ENCODE data around the gene DSG3. TPM values are rescaled to one million over a fixed set of nuclear protein-coding genes. Genes with fewer than 3 reads are reported as not detected.

DSG3 gene
- total RNA-seq, 2 experiments from 2014 or later = not detected

GRCh38 chr18:31446854-31447253, 687 bp upstream of the DSG3 start:
- no peak for DNase-seq
- no peaks in the 10 kb centered on the region for H3K9me3 Mint-ChIP-seq
- no peak overlapping the region for H3K4me3 Mint-ChIP-seq
- H3K4me1 Mint-ChIP-seq = no peaks in the 10 kb centered on the region
- H3K27ac Mint-ChIP-seq = no peak overlapping the region
- H3K27me3 Mint-ChIP-seq = no peaks in the 10 kb centered on the region
- H3K36me3 Mint-ChIP-seq = no peaks in the 10 kb centered on the region

GRCh38 chr18:31450409-31450808, 2.9 kb downstream of the DSG3 start:
- Mint-ChIP-seq H3K27ac (no peak overlapping the region), H3K9me3 (no peaks in the 10 kb centered on the region), H3K4me3 (no peak overlapping the region), H3K36me3 (no peaks in the 10 kb centered on the region), H3K4me1 (no peaks in the 10 kb centered on the region), H3K27me3 (no peaks in the 10 kb centered on the region)
- DNase-seq = no peak

- no peak overlapping the region for H3K27ac Mint-ChIP-seq
- no peak for DNase-seq
- no peak overlapping the region for H3K4me3 Mint-ChIP-seq
- H3K4me1 Mint-ChIP-seq = no peaks in the 10 kb centered on the region
- no peaks in the 10 kb centered on the region for H3K27me3 Mint-ChIP-seq
- H3K36me3 Mint-ChIP-seq = no peaks in the 10 kb centered on the region
- no peaks in the 10 kb centered on the region for H3K9me3 Mint-ChIP-seq
Observed at GRCh38 chr18:31451625-31452024, 4.1 kb downstream of the DSG3 start.

GRCh38 chr18:31454066-31454708, 6.6 kb downstream of the DSG3 start:
- H3K4me3 Mint-ChIP-seq = no peak overlapping the region
- no peaks in the 10 kb centered on the region for H3K27me3 Mint-ChIP-seq
- H3K27ac Mint-ChIP-seq = no peak overlapping the region
- no peaks in the 10 kb centered on the region for H3K36me3 Mint-ChIP-seq
- DNase-seq = no peak
- no peaks in the 10 kb centered on the region for H3K4me1 Mint-ChIP-seq
- H3K9me3 Mint-ChIP-seq = no peaks in the 10 kb centered on the region

- Mint-ChIP-seq H3K36me3 (no peaks in the 10 kb centered on the region), H3K27ac (no peak overlapping the region), H3K4me1 (no peaks in the 10 kb centered on the region), H3K9me3 (no peaks in the 10 kb centered on the region), H3K4me3 (no peak overlapping the region), H3K27me3 (peaks cover 7% of the 10 kb centered on the region)
- DNase-seq = no peak
Observed at GRCh38 chr18:31469629-31470028, 22.1 kb downstream of the DSG3 start.

GRCh38 chr18:31478688-31479087, 31.1 kb downstream of the DSG3 start:
- H3K4me3 Mint-ChIP-seq = no peak overlapping the region
- H3K27me3 Mint-ChIP-seq = no peaks in the 10 kb centered on the region
- H3K9me3 Mint-ChIP-seq = no peaks in the 10 kb centered on the region
- no peak overlapping the region for H3K27ac Mint-ChIP-seq
- no peak for DNase-seq
- H3K4me1 Mint-ChIP-seq = no peaks in the 10 kb centered on the region
- H3K36me3 Mint-ChIP-seq = no peaks in the 10 kb centered on the region

GRCh38 chr18:31482051-31482450, 34.5 kb downstream of the DSG3 start:
- no peaks in the 10 kb centered on the region for H3K9me3 Mint-ChIP-seq
- no peaks in the 10 kb centered on the region for H3K4me1 Mint-ChIP-seq
- no peak overlapping the region for H3K27ac Mint-ChIP-seq
- no peak overlapping the region for H3K4me3 Mint-ChIP-seq
- DNase-seq = no peak
- no peaks in the 10 kb centered on the region for H3K36me3 Mint-ChIP-seq
- H3K27me3 Mint-ChIP-seq = peaks cover 8% of the 10 kb centered on the region

GRCh38 chr18:31483396-31483795, 35.9 kb downstream of the DSG3 start:
- no peaks in the 10 kb centered on the region for H3K9me3 Mint-ChIP-seq
- no peak overlapping the region for H3K27ac Mint-ChIP-seq
- no peak overlapping the region for H3K4me3 Mint-ChIP-seq
- H3K36me3 Mint-ChIP-seq = no peaks in the 10 kb centered on the region
- H3K27me3 Mint-ChIP-seq = peaks cover 8% of the 10 kb centered on the region
- DNase-seq = no peak
- H3K4me1 Mint-ChIP-seq = no peaks in the 10 kb centered on the region

GRCh38 chr18:31484461-31484860, 36.9 kb downstream of the DSG3 start:
- H3K4me1 Mint-ChIP-seq = no peaks in the 10 kb centered on the region
- H3K27ac Mint-ChIP-seq = no peak overlapping the region
- H3K36me3 Mint-ChIP-seq = no peaks in the 10 kb centered on the region
- H3K4me3 Mint-ChIP-seq = no peak overlapping the region
- DNase-seq = no peak
- H3K9me3 Mint-ChIP-seq = peaks cover 1% of the 10 kb centered on the region
- H3K27me3 Mint-ChIP-seq = peaks cover 8% of the 10 kb centered on the region

GRCh38 chr18:31486165-31486564, 38.6 kb downstream of the DSG3 start:
- no peak overlapping the region for H3K27ac Mint-ChIP-seq
- no peaks in the 10 kb centered on the region for H3K36me3 Mint-ChIP-seq
- H3K9me3 Mint-ChIP-seq = peaks cover 1% of the 10 kb centered on the region
- peaks cover 8% of the 10 kb centered on the region for H3K27me3 Mint-ChIP-seq
- no peak overlapping the region for H3K4me3 Mint-ChIP-seq
- DNase-seq = no peak
- H3K4me1 Mint-ChIP-seq = peaks cover 2% of the 10 kb centered on the region

GRCh38 chr18:31487246-31488015, 39.9 kb downstream of the DSG3 start:
- Mint-ChIP-seq H3K4me1 (peaks cover 2% of the 10 kb centered on the region), H3K4me3 (no peak overlapping the region), H3K36me3 (no peaks in the 10 kb centered on the region), H3K9me3 (peaks cover 1% of the 10 kb centered on the region), H3K27ac (no peak overlapping the region), H3K27me3 (peaks cover 8% of the 10 kb centered on the region)
- DNase-seq = no peak

- H3K9me3 Mint-ChIP-seq = peaks cover 1% of the 10 kb centered on the region
- H3K4me3 Mint-ChIP-seq = no peak overlapping the region
- H3K36me3 Mint-ChIP-seq = no peaks in the 10 kb centered on the region
- no peak for DNase-seq
- peaks cover 13% of the 10 kb centered on the region for H3K27me3 Mint-ChIP-seq
- peaks cover 2% of the 10 kb centered on the region for H3K4me1 Mint-ChIP-seq
- no peak overlapping the region for H3K27ac Mint-ChIP-seq
Observed at GRCh38 chr18:31489311-31489710, 41.8 kb downstream of the DSG3 start.

GRCh38 chr18:31490387-31490786, 42.8 kb downstream of the DSG3 start:
- H3K4me3 Mint-ChIP-seq = no peak overlapping the region
- H3K9me3 Mint-ChIP-seq = peaks cover 1% of the 10 kb centered on the region
- H3K36me3 Mint-ChIP-seq = no peaks in the 10 kb centered on the region
- H3K4me1 Mint-ChIP-seq = peaks cover 2% of the 10 kb centered on the region
- peaks cover 20% of the 10 kb centered on the region for H3K27me3 Mint-ChIP-seq
- DNase-seq = no peak
- H3K27ac Mint-ChIP-seq = no peak overlapping the region

GRCh38 chr18:31490833-31491232, 43.3 kb downstream of the DSG3 start:
- H3K27me3 Mint-ChIP-seq = peaks cover 24% of the 10 kb centered on the region
- H3K4me3 Mint-ChIP-seq = no peak overlapping the region
- DNase-seq = no peak
- no peak overlapping the region for H3K27ac Mint-ChIP-seq
- H3K9me3 Mint-ChIP-seq = peaks cover 1% of the 10 kb centered on the region
- H3K4me1 Mint-ChIP-seq = peaks cover 2% of the 10 kb centered on the region
- no peaks in the 10 kb centered on the region for H3K36me3 Mint-ChIP-seq

GRCh38 chr18:31491586-31491985, 44.0 kb downstream of the DSG3 start:
- H3K4me3 Mint-ChIP-seq = no peak overlapping the region
- H3K36me3 Mint-ChIP-seq = no peaks in the 10 kb centered on the region
- peaks cover 1% of the 10 kb centered on the region for H3K9me3 Mint-ChIP-seq
- H3K27me3 Mint-ChIP-seq = peaks cover 27% of the 10 kb centered on the region
- H3K4me1 Mint-ChIP-seq = peaks cover 2% of the 10 kb centered on the region
- H3K27ac Mint-ChIP-seq = no peak overlapping the region
- DNase-seq = no peak

- Mint-ChIP-seq H3K4me1 (peaks cover 2% of the 10 kb centered on the region), H3K27me3 (peaks cover 33% of the 10 kb centered on the region), H3K36me3 (no peaks in the 10 kb centered on the region), H3K9me3 (peaks cover 1% of the 10 kb centered on the region), H3K27ac (no peak overlapping the region), H3K4me3 (no peak overlapping the region)
- DNase-seq = no peak
Observed at GRCh38 chr18:31492671-31493070, 45.1 kb downstream of the DSG3 start.
